NCI-H526 treated with DMSO at 0.1 percent for 48 hours (cell line): ENCODE results near the gene EMP2.
A peak's percentile ranks its signal among the peaks of the same experiment; 100 is the strongest.

Experiments
- DNase-seq: peaks from one replicate; lab custom pipeline; 2025; lab: John Stamatoyannopoulos, UW

Gene EMP2

GRCh38 chr16:10610499-10611184 lies 30.2 kb upstream of the EMP2 start:
- DNase-seq = no peak

DNA sequence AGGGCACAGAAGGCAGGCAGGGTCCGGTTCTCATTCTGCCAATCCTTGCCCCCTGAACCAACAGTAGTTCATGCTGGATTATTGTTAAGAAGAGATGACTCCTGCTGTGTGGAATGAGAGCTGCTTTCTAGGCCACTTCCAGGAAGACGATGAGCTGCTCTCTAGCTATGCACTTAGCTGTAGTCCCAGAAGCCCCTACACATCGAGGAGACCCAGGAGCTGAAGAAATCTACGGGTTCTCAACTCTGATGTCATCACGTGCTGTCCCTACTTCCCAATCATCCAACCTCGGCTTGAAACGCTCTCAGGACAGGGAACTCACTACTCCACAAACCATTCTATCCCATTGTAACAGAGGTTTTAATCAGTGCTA lies 29.0 kb upstream of the EMP2 start:
- no peak for DNase-seq

DNA sequence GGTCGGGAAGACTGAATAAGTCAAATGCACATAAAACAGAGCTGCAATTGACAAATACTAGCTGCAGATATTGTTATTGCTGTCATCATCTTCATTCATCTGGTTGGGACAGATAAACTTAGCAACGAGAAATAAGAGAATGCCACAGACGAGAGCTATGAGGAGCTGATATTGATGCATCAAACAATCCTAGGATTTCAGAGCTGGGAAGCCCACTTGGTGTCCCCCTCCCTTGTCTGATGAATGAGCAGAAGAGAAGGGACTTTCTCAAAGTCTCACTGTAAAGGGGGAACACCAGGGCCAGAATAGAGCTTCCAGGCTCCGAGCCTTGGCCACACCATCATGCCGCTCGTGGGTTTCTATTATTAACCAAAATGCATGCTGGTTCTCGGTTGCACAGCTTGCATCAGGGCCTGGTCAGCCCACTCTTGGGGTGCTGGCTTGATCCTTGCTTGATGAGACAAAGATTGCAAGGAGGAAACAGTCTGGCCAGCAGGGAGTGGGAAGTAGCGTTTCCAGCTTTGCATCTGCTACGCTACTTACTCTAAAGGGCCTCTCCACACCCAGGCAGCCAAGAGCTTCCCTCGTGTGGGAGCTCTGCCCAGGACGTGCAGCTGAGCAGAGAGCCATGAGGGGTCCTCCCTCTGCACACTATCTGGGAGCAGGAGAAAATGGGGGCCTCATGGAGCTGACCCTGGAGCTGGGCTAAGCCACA lies 28.4 kb upstream of the EMP2 start:
- no peak for DNase-seq

DNA sequence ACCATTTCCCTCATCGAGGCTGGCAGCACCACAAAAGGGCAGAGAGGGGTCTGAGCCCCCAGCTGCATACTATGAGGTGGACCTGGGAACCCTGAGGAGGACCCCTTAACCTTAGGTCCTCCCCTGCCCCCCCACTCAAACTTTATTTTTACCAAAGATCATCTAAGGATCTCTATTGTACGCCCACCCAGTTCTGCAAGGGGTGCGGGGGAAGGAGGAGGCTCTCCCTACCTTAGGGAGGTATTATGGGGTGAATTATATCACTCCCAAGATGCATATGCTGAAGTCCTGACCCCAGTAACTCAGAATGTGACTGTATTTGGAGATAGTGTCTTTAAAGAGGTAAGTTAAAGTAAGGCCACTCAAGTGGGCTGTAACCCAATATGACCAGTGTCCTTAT lies 26.8 kb upstream of the EMP2 start:
- no peak for DNase-seq

DNA sequence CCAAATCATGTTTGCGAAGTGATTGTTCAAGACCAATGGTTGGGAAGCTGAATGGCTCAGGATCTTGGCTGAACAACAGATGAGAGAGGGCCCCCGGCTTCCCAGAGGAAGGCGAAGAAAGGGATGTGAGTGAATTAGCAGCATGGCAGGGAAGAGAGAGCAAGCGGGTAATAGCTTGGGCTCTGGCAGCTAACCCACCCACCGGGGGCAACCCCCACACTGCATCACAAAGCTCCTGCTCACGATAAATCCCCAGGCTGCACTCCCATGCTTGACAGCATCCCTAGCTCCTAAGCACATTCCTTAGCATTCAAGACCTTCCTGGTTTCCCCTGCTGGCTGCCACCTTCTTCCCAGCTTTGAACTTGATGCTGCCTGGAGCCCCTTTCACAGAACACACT lies 26.2 kb upstream of the EMP2 start:
- no peak for DNase-seq

DNA sequence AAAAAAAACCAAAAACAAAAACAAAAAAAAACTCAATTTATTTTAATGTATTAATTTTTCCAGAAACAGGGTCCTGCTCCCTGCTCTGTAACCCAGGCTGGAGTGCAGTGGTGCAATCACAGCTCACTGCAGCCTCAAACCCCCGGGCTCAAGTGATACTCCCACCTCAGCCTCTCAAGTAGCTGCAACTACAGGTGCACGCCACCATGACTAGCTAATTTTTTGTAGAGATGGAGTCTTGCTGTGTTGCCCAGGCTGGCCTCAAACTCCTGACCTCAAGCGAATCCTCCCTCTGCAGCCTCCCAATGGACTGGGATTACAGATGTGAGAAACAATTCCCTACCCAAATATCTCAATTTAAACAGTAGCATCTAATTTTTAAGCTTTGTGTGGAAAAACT lies 25.2 kb upstream of the EMP2 start:
- no peak for DNase-seq

DNA sequence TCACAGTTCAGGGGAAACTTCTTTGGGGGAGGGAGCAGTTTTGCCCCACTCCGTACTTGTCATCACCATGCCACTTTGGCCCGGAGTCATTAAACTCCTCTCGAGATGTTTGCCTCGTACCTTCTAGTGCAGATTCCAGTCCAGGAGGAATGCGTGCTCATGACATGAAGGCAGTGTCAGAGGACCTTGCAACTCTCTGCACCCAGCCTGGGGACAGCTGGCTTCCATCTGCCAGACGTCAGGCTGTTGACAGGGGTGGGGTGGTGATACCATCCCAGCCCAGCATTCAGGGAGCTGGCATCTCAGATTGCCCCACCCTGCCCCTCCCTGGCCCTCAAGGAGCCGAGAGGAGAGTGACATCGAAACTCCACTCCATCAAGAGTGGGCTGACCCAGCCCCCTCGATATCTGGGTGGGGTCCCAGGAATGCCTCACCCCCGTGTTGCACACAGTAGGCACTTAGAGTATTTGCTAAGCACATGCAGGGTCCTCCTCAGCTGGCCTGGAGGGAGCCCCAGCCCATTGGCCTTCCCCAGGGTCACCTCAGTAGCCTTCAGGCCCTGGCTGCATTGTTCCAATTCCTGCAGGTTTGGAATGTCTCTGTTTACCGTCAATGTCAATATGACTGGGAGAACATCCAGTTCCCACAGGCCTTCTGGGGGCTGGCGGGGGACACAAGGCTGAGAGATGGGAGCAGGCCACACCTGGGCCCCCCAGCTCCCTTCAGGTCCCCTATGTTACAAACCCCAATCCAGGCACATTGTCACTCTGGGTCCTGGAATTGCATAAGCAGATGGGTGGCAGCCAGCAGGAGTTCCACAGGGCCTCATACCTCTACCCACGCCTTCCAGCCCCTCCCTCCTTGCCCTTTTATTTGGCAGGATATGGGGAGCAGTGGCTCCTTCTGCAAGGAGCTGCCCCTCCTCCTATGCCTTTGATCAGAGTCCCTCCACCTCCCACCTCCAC lies 21.3 kb upstream of the EMP2 start:
- DNase-seq = no peak

GRCh38 chr16:10600782-10601443 lies 20.5 kb upstream of the EMP2 start:
- DNase-seq = no peak

- no peak for DNase-seq
Measured at GRCh38 chr16:10599626-10600025, 19.2 kb upstream of the EMP2 start.

GRCh38 chr16:10598157-10598556 lies 17.8 kb upstream of the EMP2 start:
- no peak for DNase-seq

DNA sequence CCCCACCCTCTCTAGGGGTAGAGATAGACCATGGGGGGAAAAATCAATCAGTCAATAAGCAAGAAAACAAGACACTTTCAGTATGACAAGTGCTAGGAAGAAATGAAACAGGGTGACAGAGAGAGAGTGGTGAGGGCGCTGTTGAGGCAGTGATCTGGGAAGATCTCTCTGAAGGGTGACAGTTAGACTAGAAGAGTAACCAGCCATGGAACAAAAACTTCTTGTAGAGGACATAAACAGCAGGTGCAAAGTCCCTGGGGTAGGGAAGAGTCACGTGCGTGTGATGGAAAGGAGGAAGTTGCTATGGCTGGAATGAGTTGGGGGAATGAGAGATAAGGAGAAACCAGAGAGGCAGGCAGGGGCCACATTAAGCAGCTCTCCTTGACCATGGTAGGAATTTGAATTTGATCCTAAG lies 16.8 kb upstream of the EMP2 start:
- no peak for DNase-seq

DNA sequence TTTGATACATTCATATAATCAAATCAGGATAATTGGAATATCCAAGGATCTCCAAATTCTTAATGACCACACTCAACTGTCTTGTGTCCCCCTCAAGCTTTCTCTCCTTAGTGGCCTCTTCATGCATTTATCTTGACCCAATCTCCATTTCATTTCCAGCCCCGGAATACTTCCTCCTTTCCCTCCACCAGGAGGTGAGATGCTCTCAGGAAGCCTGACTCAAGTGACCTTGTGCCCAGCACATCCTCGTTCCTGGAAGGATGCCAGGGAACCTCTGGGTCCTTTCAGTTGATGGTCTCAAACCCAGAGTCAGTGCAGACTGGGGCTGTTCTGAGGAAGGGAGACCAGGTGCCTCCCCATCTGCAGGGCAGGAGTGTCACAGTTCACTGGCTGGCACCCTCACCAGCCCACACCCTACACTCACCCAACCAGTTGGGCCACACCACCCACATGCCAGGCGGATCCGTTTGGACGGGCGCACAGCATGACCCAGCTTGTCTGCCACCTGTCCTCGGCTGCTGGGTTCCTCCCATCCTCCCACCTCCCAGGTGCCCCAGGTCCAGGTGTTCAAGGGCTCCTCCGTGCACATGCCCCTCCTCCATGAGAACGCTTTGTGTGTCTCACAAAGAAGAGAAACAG lies 14.0 kb upstream of the EMP2 start:
- DNase-seq = peak; percentile 76

GRCh38 chr16:10592611-10593010 lies 12.2 kb upstream of the EMP2 start:
- no peak for DNase-seq

DNA sequence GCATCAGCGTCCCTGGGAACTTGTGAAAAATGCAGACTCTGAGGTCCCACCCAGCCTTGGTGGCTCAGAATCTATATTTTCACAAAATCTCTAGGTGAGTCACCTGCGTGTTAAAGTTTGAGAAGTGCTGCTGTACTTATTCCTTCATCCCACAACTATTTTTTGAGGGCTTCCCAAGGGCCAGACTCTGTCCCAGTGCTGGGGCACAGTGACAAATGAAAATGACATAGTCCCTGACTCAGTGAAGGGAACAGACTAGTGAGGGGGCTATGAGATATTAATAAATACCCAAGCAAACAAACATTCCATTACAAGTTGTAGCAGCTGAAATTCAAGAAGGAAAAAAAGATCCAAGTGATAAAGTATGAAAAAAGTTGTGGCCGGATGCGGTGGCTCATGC lies 9.9 kb upstream of the EMP2 start:
- no peak for DNase-seq

- no peak for DNase-seq
Measured at GRCh38 chr16:10589109-10589508, 8.7 kb upstream of the EMP2 start.

DNA sequence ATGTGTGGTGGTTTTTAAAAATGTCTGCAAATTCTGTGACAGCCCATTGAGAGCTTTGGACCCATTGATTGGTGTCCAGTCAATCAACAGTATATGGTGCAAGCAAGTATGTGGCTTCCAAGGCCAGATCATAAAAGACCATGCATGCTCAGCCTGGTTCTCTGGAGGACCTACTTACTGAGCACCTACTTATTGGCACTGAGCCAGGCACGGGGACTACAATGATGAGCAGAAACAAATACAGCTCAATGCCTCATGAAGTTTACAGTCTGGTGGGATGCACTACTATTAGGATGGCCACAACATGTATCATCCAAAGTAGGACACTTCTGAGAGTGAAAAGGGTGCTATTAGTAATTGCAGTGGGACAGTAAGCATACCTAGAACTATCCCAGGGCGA lies 7.2 kb upstream of the EMP2 start:
- DNase-seq = no peak

DNA sequence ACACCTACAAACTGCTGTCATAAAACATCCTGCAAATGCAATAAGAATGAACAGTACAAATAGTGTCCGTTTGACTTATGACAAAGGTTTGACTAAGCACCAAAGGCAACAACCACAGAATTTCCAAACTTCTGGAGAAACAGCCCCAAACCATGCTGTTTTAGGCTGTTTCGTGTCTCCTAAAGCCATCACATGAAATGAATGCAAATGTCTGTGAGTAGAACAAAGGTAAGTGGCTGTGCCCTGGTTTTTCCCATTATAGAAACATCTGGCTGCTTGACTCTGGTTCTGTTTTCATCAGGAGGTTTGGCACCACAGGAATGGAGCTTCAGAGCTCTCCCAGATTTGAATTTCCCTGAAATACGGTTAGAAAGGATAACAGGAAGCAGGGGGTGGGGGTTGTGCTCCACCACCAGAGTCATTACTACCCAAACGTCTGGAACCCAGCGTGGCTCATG lies 4.6 kb upstream of the EMP2 start:
- DNase-seq = no peak

DNA sequence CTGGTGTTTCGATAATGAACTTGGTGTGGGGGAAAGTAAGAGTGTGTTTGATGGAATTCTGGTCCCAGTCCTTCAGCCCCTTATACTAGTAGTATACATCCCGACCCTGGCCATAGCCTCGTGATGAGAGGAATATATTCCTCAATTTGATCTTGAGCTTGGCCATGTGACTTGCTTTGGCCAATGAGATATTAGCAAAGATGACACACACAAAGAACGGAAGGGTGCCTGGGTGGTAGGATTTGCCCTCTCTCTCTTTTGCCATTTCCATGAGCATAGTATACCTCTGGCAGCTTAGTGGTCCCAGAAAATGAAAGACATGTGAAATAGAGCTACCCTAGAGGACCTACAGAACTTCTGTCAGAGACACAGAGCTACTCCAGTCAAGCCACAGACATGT lies 2.9 kb upstream of the EMP2 start:
- no peak for DNase-seq

DNA sequence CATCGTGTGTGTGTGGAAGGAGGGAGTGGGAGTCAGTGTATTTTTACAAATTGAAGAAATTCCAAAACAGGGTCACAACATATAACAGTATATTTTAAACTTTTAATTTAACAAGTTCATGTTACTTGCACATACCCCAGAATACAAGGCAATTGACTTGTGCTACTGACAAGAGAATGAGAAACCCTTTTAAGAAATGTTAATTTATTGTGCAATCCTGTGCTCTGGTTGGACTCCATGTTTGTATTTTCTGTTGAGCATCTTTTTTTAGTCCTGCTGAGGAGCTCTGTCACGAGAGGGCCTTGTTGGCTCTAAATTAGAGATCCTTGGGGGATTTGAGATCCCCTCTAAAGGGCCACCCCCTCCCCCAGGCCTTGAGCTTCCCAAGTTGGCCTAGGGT lies 1.1 kb upstream of the EMP2 start:
- no peak for DNase-seq

GRCh38 chr16:10580883-10581247 lies 467 bp upstream of the EMP2 start:
- DNase-seq = no peak

GRCh38 chr16:10579575-10579964 lies 828 bp downstream of the EMP2 start:
- DNase-seq = no peak
